Mesendoderm (in vitro differentiated cells): Measurements from ENCODE around the gene CCDC78.

Source experiments
- DNase-seq: peaks from one replicate; pipeline ENCODE4 v3.0.0; 2013
- H2AK5ac ChIP-seq: 2 replicates; pipeline ENCODE4 v1.6.1; 2013; ENCODE audit warnings: low read length, inconsistent platforms
- H2BK120ac ChIP-seq: 2 replicates; pipeline ENCODE4 v1.6.1; 2013; ENCODE audit warnings: low read depth, mild to moderate bottlenecking, low read length, moderate library complexity, mixed read lengths
- H2BK15ac ChIP-seq: replicated peaks from 2 replicates; pipeline ENCODE4 v1.6.1; 2013; ENCODE audit warnings: low read depth, mild to moderate bottlenecking, moderate library complexity
- H2BK5ac ChIP-seq: 2 replicates; pipeline ENCODE4 v1.6.1; 2013; ENCODE audit warnings: low read length, inconsistent platforms
- H3K18ac ChIP-seq: 2 replicates; pipeline ENCODE4 v1.6.1; 2013; ENCODE audit warnings: mild to moderate bottlenecking, low read length, mixed read lengths
- H3K23ac ChIP-seq: one replicate; pipeline ENCODE4 v1.6.1; 2013; ENCODE audit warnings: low read length
- H3K27ac ChIP-seq: 2 replicates; pipeline ENCODE4 v1.5.1; 2013; ENCODE audit warnings: low read depth, mild to moderate bottlenecking, inconsistent platforms, low read length, moderate library complexity
- H3K27me3 ChIP-seq: 2 replicates; pipeline ENCODE4 v1.6.1; 2013; ENCODE audit warnings: low read length, control low read depth, mild to moderate bottlenecking, inconsistent platforms; ENCODE audit not compliant: insufficient read depth, poor library complexity
- H3K36me3 ChIP-seq: 2 replicates; pipeline ENCODE4 v1.6.1; 2013; ENCODE audit warnings: low read length, inconsistent platforms; ENCODE audit not compliant: control insufficient read depth, insufficient read depth
- H3K4ac ChIP-seq: one replicate; pipeline ENCODE4 v1.6.1; 2013; ENCODE audit warnings: low read depth, mild to moderate bottlenecking, low read length, moderate library complexity
- H3K4me1 ChIP-seq: 2 replicates; pipeline ENCODE4 v1.6.1; 2013; ENCODE audit warnings: low read depth, low read length, inconsistent platforms; ENCODE audit not compliant: control insufficient read depth
- H3K4me2 ChIP-seq: 2 replicates; pipeline ENCODE4 v1.6.1; 2013; ENCODE audit warnings: low read length
- H3K4me3 ChIP-seq: 2 replicates; pipeline ENCODE4 v1.5.1; 2013; ENCODE audit warnings: mild to moderate bottlenecking, low read length
- H3K56ac ChIP-seq: one replicate; pipeline ENCODE4 v1.6.1; 2013; ENCODE audit warnings: low read length
- H3K79me1 ChIP-seq: 2 replicates; pipeline ENCODE4 v1.6.1; 2013; ENCODE audit warnings: low read length, inconsistent platforms
- H3K79me2 ChIP-seq: 2 replicates; pipeline ENCODE4 v1.6.1; 2013; ENCODE audit warnings: mild to moderate bottlenecking, low read length; ENCODE audit not compliant: control insufficient read depth, insufficient read depth
- H3K9ac ChIP-seq: 2 replicates; pipeline ENCODE4 v1.6.1; 2013; ENCODE audit warnings: low read length, inconsistent platforms
- H4K5ac ChIP-seq: one replicate; pipeline ENCODE4 v1.6.1; 2013; ENCODE audit warnings: low read length
- H4K8ac ChIP-seq: one replicate; pipeline ENCODE4 v1.6.1; 2013; ENCODE audit warnings: low read depth, mild to moderate bottlenecking, control low read depth, low read length, moderate library complexity
- WGBS: extraction: QIAGEN DNeasy Blood & Tissue Kit; methylation state at CpG from one replicate; pipeline ENCODE4 v1.1.7; 2013; ENCODE audit warnings: low lambda C conversion rate, missing lambda C conversion rate; ENCODE audit not compliant: insufficient coverage; ENCODE audit errors: extremely low coverage; 5-methylcytosine and 5-hydroxymethylcytosine counted together

Gene CCDC78

DNA sequence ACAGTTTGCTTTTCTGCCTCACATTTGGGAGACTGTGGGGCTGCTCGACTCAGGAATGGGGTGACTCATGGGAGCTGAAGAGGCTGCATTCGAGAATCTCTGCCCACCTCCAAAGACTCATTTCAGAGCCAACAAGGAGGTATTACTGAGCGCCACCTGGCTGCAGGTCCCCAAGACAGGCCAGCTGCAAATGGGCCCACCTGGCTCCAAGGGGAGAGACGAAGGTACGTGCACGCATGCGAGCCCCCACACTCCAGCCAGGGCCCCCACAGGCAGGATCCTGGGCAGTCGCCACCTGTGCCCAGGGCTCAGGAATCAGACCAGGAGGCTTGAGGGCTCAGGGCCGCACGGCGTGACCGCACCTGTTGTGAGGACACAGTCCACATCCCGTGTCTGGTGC is 6.7 kb upstream of the CCDC78 start:
- Histone ChIP-seq H3K56ac (no peak overlapping the region), H4K8ac (no peak overlapping the region), H3K18ac (no peak overlapping the region), H3K4me1 (no peaks in the 10 kb centered on the region), H3K79me2 (no peaks in the 10 kb centered on the region), H3K36me3 (peaks cover 3% of the 10 kb centered on the region), H3K27me3 (no peaks in the 10 kb centered on the region), H3K79me1 (no peaks in the 10 kb centered on the region), H4K5ac (no peak overlapping the region), H3K4me2 (no peak overlapping the region), H2BK120ac (no peak overlapping the region), H3K9ac (no peak overlapping the region), H3K27ac (no peak overlapping the region), H2AK5ac (no peak overlapping the region), H3K23ac (no peak overlapping the region), H3K4ac (no peak overlapping the region), H2BK15ac (no peak overlapping the region), H2BK5ac (no peak overlapping the region), H3K4me3 (no peak overlapping the region)
- peak; percentile 68 for DNase-seq
- WGBS, result no CpG with 5 or more reads among the region's 13 CpGs

- no CpG with 5 or more reads among the region's 12 CpGs for WGBS
- H3K4me1 ChIP-seq, result no peaks in the 10 kb centered on the region
- H2BK15ac ChIP-seq, result no peak overlapping the region
- H3K4me3 ChIP-seq, result no peak overlapping the region
- no peak for DNase-seq
- H3K4me2 ChIP-seq, result no peak overlapping the region
- H3K27ac ChIP-seq, result no peak overlapping the region
- H3K79me2 ChIP-seq, result no peaks in the 10 kb centered on the region
- H3K56ac ChIP-seq, result no peak overlapping the region
- H2AK5ac ChIP-seq, result no peak overlapping the region
- H3K18ac ChIP-seq, result no peak overlapping the region
- no peaks in the 10 kb centered on the region for H3K79me1 ChIP-seq
- H4K8ac ChIP-seq, result no peak overlapping the region
- no peak overlapping the region for H2BK5ac ChIP-seq
- peaks cover 3% of the 10 kb centered on the region for H3K36me3 ChIP-seq
- no peak overlapping the region for H4K5ac ChIP-seq
- no peak overlapping the region for H3K9ac ChIP-seq
- no peak overlapping the region for H2BK120ac ChIP-seq
- no peak overlapping the region for H3K23ac ChIP-seq
- no peaks in the 10 kb centered on the region for H3K27me3 ChIP-seq
- no peak overlapping the region for H3K4ac ChIP-seq
These were observed 6.1 kb upstream of the CCDC78 start for GRCh38 chr16:732332-732731.

DNA sequence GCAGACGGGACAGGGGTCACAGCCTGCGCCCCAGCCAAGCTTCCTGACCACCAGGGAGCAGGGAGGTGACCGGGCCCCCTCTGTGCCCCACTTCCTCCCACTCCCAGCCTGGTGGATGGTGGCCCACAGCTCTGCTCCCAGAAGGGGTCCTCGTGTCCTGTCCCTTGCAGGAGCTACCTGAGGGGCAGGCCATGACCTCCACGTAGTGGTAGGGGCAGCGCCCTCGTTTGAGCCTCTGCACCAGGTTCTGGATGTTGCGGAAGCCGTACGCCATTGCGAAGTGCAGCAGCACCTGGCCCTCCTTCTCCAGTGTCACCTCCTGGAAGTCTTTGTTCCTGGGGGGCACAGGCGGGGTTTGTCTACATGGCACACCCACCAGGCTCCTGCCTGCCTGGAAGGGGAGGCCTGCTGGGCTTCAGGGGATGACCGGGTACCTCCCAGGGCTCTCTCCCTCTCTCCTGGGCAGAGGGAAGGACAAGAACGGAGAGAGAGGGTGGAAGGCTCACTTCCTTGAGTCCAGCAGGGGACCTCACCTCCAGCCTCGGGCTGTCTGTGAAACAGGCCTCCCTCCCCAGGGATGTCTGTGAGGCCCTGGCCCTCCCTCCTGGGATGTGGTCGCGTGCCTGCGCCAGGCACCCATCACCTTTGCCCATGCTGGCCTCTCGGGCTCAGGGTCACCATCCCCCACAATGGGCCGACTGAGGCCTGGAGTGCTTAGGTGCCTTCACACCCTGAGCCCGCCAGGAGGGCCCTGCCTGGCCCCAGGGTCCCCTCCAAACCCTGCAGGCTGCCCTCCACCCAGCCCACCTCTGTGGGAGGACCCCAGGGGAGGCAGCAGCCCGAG is 4.6 kb upstream of the CCDC78 start:
- no peaks in the 10 kb centered on the region for H3K79me2 ChIP-seq
- no peak for DNase-seq
- H3K79me1 ChIP-seq, result no peaks in the 10 kb centered on the region
- no peak overlapping the region for H3K9ac ChIP-seq
- no peak overlapping the region for H2BK120ac ChIP-seq
- no peaks in the 10 kb centered on the region for H3K4me1 ChIP-seq
- H3K27me3 ChIP-seq, result no peaks in the 10 kb centered on the region
- H3K18ac ChIP-seq, result no peak overlapping the region
- H3K4ac ChIP-seq, result no peak overlapping the region
- no peak overlapping the region for H2BK5ac ChIP-seq
- no peak overlapping the region for H2BK15ac ChIP-seq
- H4K8ac ChIP-seq, result no peak overlapping the region
- no peak overlapping the region for H3K56ac ChIP-seq
- no peak overlapping the region for H3K4me2 ChIP-seq
- no CpG with 5 or more reads among the region's 22 CpGs for WGBS
- no peak overlapping the region for H3K23ac ChIP-seq
- H3K36me3 ChIP-seq, result peaks cover 3% of the 10 kb centered on the region
- H2AK5ac ChIP-seq, result no peak overlapping the region
- no peak overlapping the region for H4K5ac ChIP-seq
- no peak overlapping the region for H3K4me3 ChIP-seq
- H3K27ac ChIP-seq, result no peak overlapping the region

GRCh38 chr16:729768-730665 is 3.8 kb upstream of the CCDC78 start:
- H3K56ac ChIP-seq, result no peak overlapping the region
- H2BK5ac ChIP-seq, result no peak overlapping the region
- H3K79me2 ChIP-seq, result no peaks in the 10 kb centered on the region
- no peaks in the 10 kb centered on the region for H3K4me1 ChIP-seq
- no peak for DNase-seq
- H4K8ac ChIP-seq, result no peak overlapping the region
- no peak overlapping the region for H2BK15ac ChIP-seq
- H3K36me3 ChIP-seq, result peaks cover 3% of the 10 kb centered on the region
- H3K27ac ChIP-seq, result no peak overlapping the region
- H3K4ac ChIP-seq, result no peak overlapping the region
- no peak overlapping the region for H3K4me2 ChIP-seq
- no peak overlapping the region for H3K23ac ChIP-seq
- no peak overlapping the region for H4K5ac ChIP-seq
- H2BK120ac ChIP-seq, result no peak overlapping the region
- H3K4me3 ChIP-seq, result no peak overlapping the region
- H3K27me3 ChIP-seq, result no peaks in the 10 kb centered on the region
- no peak overlapping the region for H3K18ac ChIP-seq
- no peak overlapping the region for H2AK5ac ChIP-seq
- no peak overlapping the region for H3K9ac ChIP-seq
- no peaks in the 10 kb centered on the region for H3K79me1 ChIP-seq
- WGBS, result no CpG with 5 or more reads among the region's 37 CpGs

GRCh38 chr16:728890-729744 is 2.9 kb upstream of the CCDC78 start:
- H3K27me3 ChIP-seq, result no peaks in the 10 kb centered on the region
- no peak overlapping the region for H3K18ac ChIP-seq
- peak overlapping the region; percentile 34 for H3K56ac ChIP-seq
- H4K5ac ChIP-seq, result no peak overlapping the region
- H4K8ac ChIP-seq, result no peak overlapping the region
- DNase-seq, result peak; percentile 24
- no peaks in the 10 kb centered on the region for H3K79me1 ChIP-seq
- no peaks in the 10 kb centered on the region for H3K4me1 ChIP-seq
- H3K4ac ChIP-seq, result no peak overlapping the region
- no peak overlapping the region for H3K27ac ChIP-seq
- no peaks in the 10 kb centered on the region for H3K79me2 ChIP-seq
- H3K4me2 ChIP-seq, result no peak overlapping the region
- H3K9ac ChIP-seq, result no peak overlapping the region
- peaks cover 3% of the 10 kb centered on the region for H3K36me3 ChIP-seq
- no peak overlapping the region for H2BK15ac ChIP-seq
- no peak overlapping the region for H2AK5ac ChIP-seq
- no peak overlapping the region for H2BK5ac ChIP-seq
- H2BK120ac ChIP-seq, result no peak overlapping the region
- H3K4me3 ChIP-seq, result no peak overlapping the region
- H3K23ac ChIP-seq, result no peak overlapping the region
- no CpG with 5 or more reads among the region's 55 CpGs for WGBS
